Retinal pigment epithelial cell (primary cell): ENCODE data around the gene VILL.

Experiments
- DNase-seq: peaks from one replicate; pipeline ENCODE4 v3.0.0-alpha.2; 2010; ENCODE audit warnings: low read depth
- H3K4me3 ChIP-seq: 2 replicates; pipeline ENCODE4 v1.5.1; 2011; ENCODE audit warnings: mild to moderate bottlenecking, low read length, control low read depth, moderate library complexity
- CTCF ChIP-seq: conservative IDR thresholded peaks from 2 replicates; pipeline ENCODE4 v1.5.1; 2011; ENCODE audit warnings: low read depth, low read length, control low read depth, inconsistent platforms

VILL gene

GRCh38 chr3:37990527-37990926 is at the start of gene VILL:
TSS of gene VILL (plus strand) at chr3:37990786. CDS start at chr3:37993673, 2,887 bp downstream.
- TF ChIP-seq CTCF, result peak; percentile 1
- no peak for DNase-seq
- no peak within 1 kb of the TSS for H3K4me3 ChIP-seq

GRCh38 chr3:37941608-37942508 is 48.7 kb upstream of the VILL start:
- no peak for TF ChIP-seq CTCF
- DNase-seq, result no peak
- H3K4me3 ChIP-seq, result no peak overlapping the region

GRCh38 chr3:37942646-37943045 is 47.9 kb upstream of the VILL start:
- no peak for DNase-seq
- H3K4me3 ChIP-seq, result no peak overlapping the region
- TF ChIP-seq CTCF, result no peak

GRCh38 chr3:37943126-37943525 is 47.5 kb upstream of the VILL start:
- no peak for DNase-seq
- H3K4me3 ChIP-seq, result no peak overlapping the region
- TF ChIP-seq CTCF, result no peak

GRCh38 chr3:37943631-37944314 is 46.8 kb upstream of the VILL start:
- no peak for TF ChIP-seq CTCF
- no peak for DNase-seq
- H3K4me3 ChIP-seq, result no peak overlapping the region

- DNase-seq, result no peak
- no peak overlapping the region for H3K4me3 ChIP-seq
- TF ChIP-seq CTCF, result no peak
Measured at GRCh38 chr3:37944391-37944842, 46.2 kb upstream of the VILL start.
